Nephron (organoid): ENCODE measurements around the gene ASCC1.

Experiments
- H3K27ac Mint-ChIP-seq, 3 experiments: 2 replicates each; pipeline ENCODE4 v1.8.0; 2020; ENCODE audit warnings: mixed read lengths in 3 of 3, mild to moderate bottlenecking in 2 of 3, moderate library complexity in 1 of 3
- H3K27me3 Mint-ChIP-seq: 2 replicates; pipeline ENCODE4 v1.8.0; 2021; ENCODE audit warnings: low read depth, mild to moderate bottlenecking, moderate library complexity, mixed read lengths
- H3K36me3 Mint-ChIP-seq: 2 replicates; pipeline ENCODE4 v1.8.0; 2020; ENCODE audit warnings: low read depth, mixed read lengths
- H3K4me1 Mint-ChIP-seq: 2 replicates; pipeline ENCODE4 v1.8.0; 2020; ENCODE audit warnings: mixed read lengths
- H3K4me3 Mint-ChIP-seq, 3 experiments: 2 replicates each; pipeline ENCODE4 v1.8.0; 2020; ENCODE audit warnings: mild to moderate bottlenecking in 3 of 3, mixed read lengths in 3 of 3, moderate library complexity in 2 of 3
- H3K9me3 Mint-ChIP-seq: 2 replicates; pipeline ENCODE4 v1.8.0; 2020; ENCODE audit warnings: mixed read lengths
- CTCF ChIP-seq, 3 experiments: fragments of 200-600 bp; sonication (generic); IDR thresholded peaks; one replicate each; pipeline ENCODE4 v1.5.0; 2021; ENCODE audit warnings: antibody characterized with exemption in 3 of 3; ENCODE audit not compliant: unreplicated experiment in 3 of 3

ASCC1 gene

GRCh38 chr10:72186258-72186981 lies 29.7 kb downstream of the ASCC1 start:
- Mint-ChIP-seq H3K9me3 (peaks cover 11% of the 10 kb centered on the region), H3K4me1 (no peaks in the 10 kb centered on the region), H3K36me3 (peaks cover 57% of the 10 kb centered on the region), H3K4me3 (no peak overlapping the region), H3K27ac (peak overlapping the region in 1 of 3 experiments; percentile 33), H3K27me3 (no peaks in the 10 kb centered on the region)
- no peak for TF ChIP-seq CTCF (IDR thresholded peaks at IDR 0.05; ENCODE audit: unreplicated experiment in 3 of 3)

GRCh38 chr10:72184156-72184555 lies 31.9 kb downstream of the ASCC1 start:
- Mint-ChIP-seq H3K27me3 (no peaks in the 10 kb centered on the region), H3K4me1 (no peaks in the 10 kb centered on the region), H3K36me3 (peaks cover 52% of the 10 kb centered on the region), H3K27ac (no peak overlapping the region), H3K9me3 (peaks cover 11% of the 10 kb centered on the region), H3K4me3 (no peak overlapping the region)
- TF ChIP-seq CTCF (IDR thresholded peaks at IDR 0.05; ENCODE audit: unreplicated experiment in 3 of 3): no peak

GRCh38 chr10:72177454-72177853 lies 38.6 kb downstream of the ASCC1 start:
- TF ChIP-seq CTCF (IDR thresholded peaks at IDR 0.05; ENCODE audit: unreplicated experiment in 3 of 3): no peak
- Mint-ChIP-seq H3K9me3 (no peaks in the 10 kb centered on the region), H3K4me1 (no peaks in the 10 kb centered on the region), H3K27ac (no peak overlapping the region), H3K27me3 (no peaks in the 10 kb centered on the region), H3K36me3 (peaks cover 29% of the 10 kb centered on the region), H3K4me3 (no peak overlapping the region)

GRCh38 chr10:72176701-72177100 lies 39.4 kb downstream of the ASCC1 start:
- Mint-ChIP-seq H3K4me3 (no peak overlapping the region), H3K9me3 (no peaks in the 10 kb centered on the region), H3K27ac (no peak overlapping the region), H3K4me1 (no peaks in the 10 kb centered on the region), H3K36me3 (peaks cover 21% of the 10 kb centered on the region), H3K27me3 (no peaks in the 10 kb centered on the region)
- TF ChIP-seq CTCF (IDR thresholded peaks at IDR 0.05; ENCODE audit: unreplicated experiment in 3 of 3): no peak

GRCh38 chr10:72175149-72175548 lies 40.9 kb downstream of the ASCC1 start:
- no peak for TF ChIP-seq CTCF (IDR thresholded peaks at IDR 0.05; ENCODE audit: unreplicated experiment in 3 of 3)
- Mint-ChIP-seq H3K4me3 (no peak overlapping the region), H3K27ac (no peak overlapping the region), H3K27me3 (no peaks in the 10 kb centered on the region), H3K36me3 (peaks cover 28% of the 10 kb centered on the region), H3K4me1 (no peaks in the 10 kb centered on the region), H3K9me3 (no peaks in the 10 kb centered on the region)

GRCh38 chr10:72174297-72174662 lies 41.8 kb downstream of the ASCC1 start:
- Mint-ChIP-seq H3K9me3 (no peaks in the 10 kb centered on the region), H3K4me1 (no peaks in the 10 kb centered on the region), H3K4me3 (no peak overlapping the region), H3K27ac (peak overlapping the region in 1 of 3 experiments; percentile 40), H3K36me3 (peaks cover 29% of the 10 kb centered on the region), H3K27me3 (no peaks in the 10 kb centered on the region)
- no peak for TF ChIP-seq CTCF (IDR thresholded peaks at IDR 0.05; ENCODE audit: unreplicated experiment in 3 of 3)
